GM23248 (cell line): Measurements from ENCODE around the gene FOXL3.

Source experiments
- EZH2 ChIP-seq: fragments of 200-600 bp; sonication (generic); IDR thresholded peaks from 2 replicates; pipeline ENCODE4 v1.6.1; 2018; ENCODE audit warnings: antibody characterized with exemption, mild to moderate bottlenecking; ENCODE audit not compliant: insufficient read depth, poor library complexity, severe bottlenecking
- EZH2phosphoT487 ChIP-seq: fragments of 200-600 bp; sonication (generic); IDR thresholded peaks from 2 replicates; pipeline ENCODE4 v1.6.1; 2018; ENCODE audit warnings: antibody characterized with exemption, moderate library complexity, mild to moderate bottlenecking, low read depth; ENCODE audit not compliant: insufficient read depth

DNA sequence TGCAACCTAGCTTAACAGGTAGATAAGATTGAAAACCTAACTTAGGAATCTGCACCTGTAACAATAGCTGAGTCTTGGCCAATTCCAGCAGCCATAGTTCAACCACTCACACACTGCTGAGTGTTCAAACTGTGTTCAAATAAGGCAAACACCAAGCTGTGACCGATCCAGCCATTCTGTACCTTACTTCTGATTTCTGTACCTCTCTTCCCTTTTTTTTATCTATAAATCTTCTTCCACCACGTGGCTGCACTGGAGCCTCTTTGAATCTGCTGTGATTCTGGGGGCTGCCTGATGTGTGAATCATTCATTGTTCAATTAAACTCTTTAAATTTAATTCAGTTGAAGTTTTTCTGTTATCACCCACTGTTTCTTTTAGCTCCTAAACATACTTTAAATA lies 15.7 kb upstream of the FOXL3 start:
- no peak for TF ChIP-seq EZH2phosphoT487
- no peak for TF ChIP-seq EZH2
